Spleen (tissue), 7 donors: ENCODE data around the gene FMNL1.

Source experiments
- POLR2A ChIP-seq, 3 donors: fragments of 450-650 bp; IDR thresholded peaks; one replicate each; pipeline ENCODE4 v1.5.1; 2017; ENCODE audit warnings: antibody characterized with exemption in 3 of 3, mild to moderate bottlenecking in 1 of 3
- POLR2AphosphoS5 ChIP-seq, 3 donors: sonication (generic); formaldehyde crosslinking; IDR thresholded peaks; one replicate each; pipeline ENCODE4 v1.5.1; 2017; ENCODE audit warnings: antibody characterized with exemption in 3 of 3
- TF ChIP-seq, protein P1 (sequence below), 11 experiments: fragments of 200-600 bp in 7 of 11; fragments of 450-650 bp in 4 of 11; sonication (generic) in 4 of 11; IDR thresholded peaks in 8 of 11; conservative IDR thresholded peaks in 3 of 11; 1 replicate in 7 of 11; 2 replicates in 4 of 11; pipeline versions ENCODE4 v1.4.0 to v1.8.0; 2016 to 2021; ENCODE audit warnings: antibody characterized with exemption in 11 of 11, inconsistent platforms in 4 of 11, mild to moderate bottlenecking in 1 of 11
- donor health status: DM: no; HTN: no; CAD: no; lungs with moderate emphysema.
- donor health status: DM: no; HTN: no; CAD: no.
- donor health status: DM: no; HTN: no; CAD: no.

GRCh38 chr17:45291171-45291805 is 69.6 kb downstream of the FMNL1 start:
- TF ChIP-seq, protein P1, sequence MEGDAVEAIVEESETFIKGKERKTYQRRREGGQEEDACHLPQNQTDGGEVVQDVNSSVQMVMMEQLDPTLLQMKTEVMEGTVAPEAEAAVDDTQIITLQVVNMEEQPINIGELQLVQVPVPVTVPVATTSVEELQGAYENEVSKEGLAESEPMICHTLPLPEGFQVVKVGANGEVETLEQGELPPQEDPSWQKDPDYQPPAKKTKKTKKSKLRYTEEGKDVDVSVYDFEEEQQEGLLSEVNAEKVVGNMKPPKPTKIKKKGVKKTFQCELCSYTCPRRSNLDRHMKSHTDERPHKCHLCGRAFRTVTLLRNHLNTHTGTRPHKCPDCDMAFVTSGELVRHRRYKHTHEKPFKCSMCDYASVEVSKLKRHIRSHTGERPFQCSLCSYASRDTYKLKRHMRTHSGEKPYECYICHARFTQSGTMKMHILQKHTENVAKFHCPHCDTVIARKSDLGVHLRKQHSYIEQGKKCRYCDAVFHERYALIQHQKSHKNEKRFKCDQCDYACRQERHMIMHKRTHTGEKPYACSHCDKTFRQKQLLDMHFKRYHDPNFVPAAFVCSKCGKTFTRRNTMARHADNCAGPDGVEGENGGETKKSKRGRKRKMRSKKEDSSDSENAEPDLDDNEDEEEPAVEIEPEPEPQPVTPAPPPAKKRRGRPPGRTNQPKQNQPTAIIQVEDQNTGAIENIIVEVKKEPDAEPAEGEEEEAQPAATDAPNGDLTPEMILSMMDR (IDR thresholded peaks at IDR 0.05 in 8 of 11, conservative IDR thresholded peaks at IDR 0.05 in 3 of 11) = no peak
- no peak for TF ChIP-seq POLR2AphosphoS5 (IDR thresholded peaks at IDR 0.05)
- no peak for TF ChIP-seq POLR2A (IDR thresholded peaks at IDR 0.05)
